Fibroblast of mammary gland (primary cell): ENCODE data around the gene SCCPDH.

ENCODE experiments used
- DNase-seq: peaks from one replicate; pipeline ENCODE4 v3.0.0-alpha.2; 2010; ENCODE audit warnings: low read depth
- H3K4me3 ChIP-seq: 2 replicates; pipeline ENCODE4 v1.5.1; 2011; ENCODE audit warnings: low read depth, mild to moderate bottlenecking, low read length, moderate library complexity; ENCODE audit not compliant: control insufficient read depth
- TF ChIP-seq, protein P1 (sequence below): conservative IDR thresholded peaks from 2 replicates; pipeline ENCODE4 v1.5.1; 2011; ENCODE audit warnings: low read depth, low read length, inconsistent platforms; ENCODE audit not compliant: control insufficient read depth, insufficient read depth

The SCCPDH gene

GRCh38 chr1:246798606-246799496 lies 74.6 kb downstream of the SCCPDH start:
- no peak for DNase-seq
- TF ChIP-seq, protein P1, sequence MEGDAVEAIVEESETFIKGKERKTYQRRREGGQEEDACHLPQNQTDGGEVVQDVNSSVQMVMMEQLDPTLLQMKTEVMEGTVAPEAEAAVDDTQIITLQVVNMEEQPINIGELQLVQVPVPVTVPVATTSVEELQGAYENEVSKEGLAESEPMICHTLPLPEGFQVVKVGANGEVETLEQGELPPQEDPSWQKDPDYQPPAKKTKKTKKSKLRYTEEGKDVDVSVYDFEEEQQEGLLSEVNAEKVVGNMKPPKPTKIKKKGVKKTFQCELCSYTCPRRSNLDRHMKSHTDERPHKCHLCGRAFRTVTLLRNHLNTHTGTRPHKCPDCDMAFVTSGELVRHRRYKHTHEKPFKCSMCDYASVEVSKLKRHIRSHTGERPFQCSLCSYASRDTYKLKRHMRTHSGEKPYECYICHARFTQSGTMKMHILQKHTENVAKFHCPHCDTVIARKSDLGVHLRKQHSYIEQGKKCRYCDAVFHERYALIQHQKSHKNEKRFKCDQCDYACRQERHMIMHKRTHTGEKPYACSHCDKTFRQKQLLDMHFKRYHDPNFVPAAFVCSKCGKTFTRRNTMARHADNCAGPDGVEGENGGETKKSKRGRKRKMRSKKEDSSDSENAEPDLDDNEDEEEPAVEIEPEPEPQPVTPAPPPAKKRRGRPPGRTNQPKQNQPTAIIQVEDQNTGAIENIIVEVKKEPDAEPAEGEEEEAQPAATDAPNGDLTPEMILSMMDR: no peak
- H3K4me3 ChIP-seq: no peak overlapping the region

DNA sequence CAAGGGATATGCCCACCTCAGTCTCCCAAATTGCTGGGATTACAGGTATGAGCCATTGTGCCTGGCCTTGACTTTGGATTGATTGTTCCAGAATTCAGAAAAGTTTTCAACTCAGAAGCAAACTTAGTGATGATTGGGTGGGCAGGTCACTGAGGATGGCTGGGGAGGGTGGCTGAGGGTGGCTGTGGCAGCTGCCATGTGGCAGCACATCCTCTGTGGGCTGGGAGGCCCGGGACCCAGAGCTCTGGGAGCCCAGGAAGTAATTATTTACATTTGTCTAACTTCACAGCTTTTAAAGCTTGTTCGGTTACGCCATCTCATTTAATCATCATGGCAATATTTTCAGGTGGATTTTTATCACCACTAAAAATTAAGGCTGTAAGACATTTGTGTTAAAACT lies 76.1 kb downstream of the SCCPDH start:
- TF ChIP-seq, protein P1: no peak
- no peak for DNase-seq
- H3K4me3 ChIP-seq: no peak overlapping the region

DNA sequence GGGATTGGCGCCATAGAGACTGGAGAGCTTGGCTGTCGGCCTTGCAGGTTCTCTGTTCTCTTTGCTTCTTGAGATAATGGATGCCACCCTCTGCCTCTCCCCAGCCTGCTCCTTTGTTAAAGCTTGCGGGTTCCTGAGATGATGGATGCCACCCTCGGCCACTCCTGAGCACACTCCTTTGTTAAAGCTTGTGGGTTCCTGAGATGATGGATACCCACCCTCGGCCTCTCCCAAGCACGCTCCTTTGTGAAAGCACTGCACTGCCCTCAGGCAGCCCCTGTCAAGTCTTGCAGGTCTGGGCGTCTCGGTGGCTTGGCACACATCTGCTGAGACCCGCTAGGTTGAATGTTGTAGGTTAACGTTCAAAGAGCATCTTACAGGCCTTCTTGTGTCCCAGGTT lies 76.5 kb downstream of the SCCPDH start:
- H3K4me3 ChIP-seq: no peak overlapping the region
- DNase-seq: no peak
- TF ChIP-seq, protein P1: no peak

DNA sequence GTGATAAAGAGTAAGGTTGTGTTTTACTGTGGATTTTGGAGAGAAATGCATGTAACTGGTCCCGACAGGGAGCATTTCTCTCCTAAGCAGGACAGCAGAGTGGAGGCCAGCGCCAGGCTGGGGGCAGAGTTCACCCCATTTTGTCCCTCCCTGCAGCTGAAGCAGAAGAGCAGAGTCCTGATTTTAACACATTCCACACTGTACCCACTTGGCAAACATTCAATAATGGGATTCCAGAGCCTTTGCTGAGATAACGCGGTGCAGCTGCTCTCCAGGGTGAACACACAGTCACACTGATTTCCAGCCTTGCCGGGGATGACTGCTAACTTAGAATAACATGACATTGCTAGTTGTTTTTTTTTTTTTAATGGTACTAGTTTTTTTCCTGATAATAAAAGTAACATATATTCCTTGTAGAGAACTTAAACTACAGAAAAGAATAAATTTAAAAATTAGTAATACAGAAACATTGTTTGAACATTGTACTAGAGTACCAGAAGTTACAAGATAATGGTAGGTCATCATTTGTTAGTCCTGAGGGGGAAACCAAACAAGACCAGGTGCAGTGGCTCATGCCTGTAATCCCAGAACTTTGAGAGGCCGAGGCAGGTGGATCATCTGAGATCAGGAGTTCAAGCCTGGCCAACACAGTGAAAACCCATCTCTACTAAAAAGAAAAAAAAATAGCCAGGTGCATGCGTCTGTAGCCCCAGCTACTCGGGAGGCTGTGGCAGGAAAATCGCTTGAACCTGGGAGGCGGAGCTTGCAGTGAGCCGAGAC lies 77.2 kb downstream of the SCCPDH start:
- no peak overlapping the region for H3K4me3 ChIP-seq
- TF ChIP-seq, protein P1: no peak
- no peak for DNase-seq

GRCh38 chr1:246803373-246803772 lies 79.2 kb downstream of the SCCPDH start:
- DNase-seq: no peak
- TF ChIP-seq, protein P1: no peak
- no peak overlapping the region for H3K4me3 ChIP-seq

GRCh38 chr1:246803883-246804282 lies 79.7 kb downstream of the SCCPDH start:
- no peak overlapping the region for H3K4me3 ChIP-seq
- DNase-seq: no peak
- TF ChIP-seq, protein P1: no peak
